Left renal pelvis (tissue), 4 donors: ENCODE results near the gene SIGLEC1. TPM values are rescaled to one million over a fixed set of nuclear protein-coding genes. Genes with fewer than 3 reads are reported as not detected.

Source experiments
- DNase-seq, 4 donors: peaks; one replicate each; pipeline ENCODE4 v3.0.0-alpha.2; 2013; ENCODE audit warnings: low read depth in 4 of 4, low spot score in 3 of 4
- polyA plus RNA-seq, 4 donors: library from polyadenylated mRNA; unstranded; fragments of 120-200 nt; gene quantifications; one replicate each; pipeline ENCODE4 v1.2.1, GENCODE V29; 2013; ENCODE audit not compliant: insufficient read length in 4 of 4

SIGLEC1 gene
- polyA plus RNA-seq, 4 donors = 0.73 to 5.8 (median 0.98) TPM

- DNase-seq = no peak
These were observed 31.0 kb downstream of the SIGLEC1 start for GRCh38 chr20:3681352-3681930.

GRCh38 chr20:3680701-3681351, 31.6 kb downstream of the SIGLEC1 start:
- no peak for DNase-seq

- no peak for DNase-seq
These were observed 32.4 kb downstream of the SIGLEC1 start for GRCh38 chr20:3679749-3680700.

- DNase-seq = no peak
These were observed 33.3 kb downstream of the SIGLEC1 start for GRCh38 chr20:3678856-3679720.

- no peak for DNase-seq
These were observed 34.2 kb downstream of the SIGLEC1 start for GRCh38 chr20:3678198-3678597.

- DNase-seq = no peak
These were observed 34.7 kb downstream of the SIGLEC1 start for GRCh38 chr20:3677733-3678132.

- DNase-seq = no peak
These were observed 37.2 kb downstream of the SIGLEC1 start for GRCh38 chr20:3674995-3675900.

- DNase-seq = no peak
These were observed 38.0 kb downstream of the SIGLEC1 start for GRCh38 chr20:3674447-3674846.

GRCh38 chr20:3673221-3674070, 39.0 kb downstream of the SIGLEC1 start:
- DNase-seq = no peak

GRCh38 chr20:3672547-3673171, 39.7 kb downstream of the SIGLEC1 start:
- no peak for DNase-seq

GRCh38 chr20:3671986-3672546, 40.3 kb downstream of the SIGLEC1 start:
- no peak for DNase-seq

- no peak for DNase-seq
These were observed 41.5 kb downstream of the SIGLEC1 start for GRCh38 chr20:3670945-3671344.

GRCh38 chr20:3670511-3670910, 41.9 kb downstream of the SIGLEC1 start:
- DNase-seq = peak in 1 of 4 donors; percentile 40

GRCh38 chr20:3669710-3670367, 42.6 kb downstream of the SIGLEC1 start:
- no peak for DNase-seq

GRCh38 chr20:3667434-3668037, 44.9 kb downstream of the SIGLEC1 start:
- no peak for DNase-seq

GRCh38 chr20:3663858-3664257, 48.5 kb downstream of the SIGLEC1 start:
- DNase-seq = no peak
